ENCODE measurements around the gene MRPL53. TPM values are rescaled to one million over a fixed set of nuclear protein-coding genes. Genes with fewer than 3 reads are reported as not detected.

The MRPL53 gene
- total and polyA plus RNA-seq, 2 of the 13 experiments (the other 11 are each of a cell fraction or from before 2014, with no cell fraction given): 34.3 to 51.9 TPM

DNA sequence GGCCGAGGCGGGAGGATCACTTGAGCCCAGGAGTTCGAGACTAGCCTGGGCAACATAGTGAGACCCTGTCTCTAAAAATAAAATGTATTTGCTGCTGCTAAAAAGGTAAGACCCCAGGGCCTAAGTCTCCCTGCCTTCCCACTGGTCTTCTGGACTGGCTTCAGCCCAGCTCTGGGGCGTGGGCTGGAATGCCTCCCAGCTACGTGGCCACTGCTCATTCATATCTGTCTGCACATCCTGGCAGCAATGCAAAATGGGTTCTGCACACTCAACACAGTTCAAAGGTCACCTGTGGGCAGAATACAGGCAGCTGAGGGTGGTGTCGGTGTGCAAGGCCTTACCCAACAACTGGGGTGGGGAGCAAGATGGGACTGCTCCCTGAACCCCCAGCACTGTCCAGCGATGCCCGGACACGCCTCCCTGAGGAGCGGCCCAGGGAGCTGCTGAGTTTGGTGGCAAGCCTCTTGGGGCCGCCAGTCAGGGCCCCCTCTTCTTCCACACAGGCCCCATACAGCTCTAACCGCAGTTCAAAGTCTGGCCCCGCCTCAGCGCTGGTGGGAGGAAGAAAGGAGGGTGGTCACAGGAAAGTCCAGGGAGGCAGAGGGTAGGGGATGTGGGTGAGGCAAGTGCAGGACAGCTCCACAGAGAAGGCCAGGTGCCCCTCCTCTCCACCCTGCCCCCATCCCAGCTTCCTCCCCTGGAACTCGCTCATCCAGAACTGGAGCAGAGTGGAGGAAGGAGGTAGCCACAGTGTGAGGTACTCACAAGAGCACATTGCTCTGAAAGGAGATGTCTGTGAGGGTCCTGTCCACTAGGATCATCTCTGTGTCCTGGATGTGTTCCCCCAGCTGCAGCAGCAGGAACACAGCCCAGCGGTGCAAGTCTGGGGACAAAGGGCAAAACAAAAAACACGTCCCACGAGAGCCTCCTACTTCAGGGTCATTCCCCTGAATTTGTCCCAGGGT, 42.7 kb downstream of the MRPL53 start (continued):
- peak; percentile 58 for TF ChIP-seq ARID5B (CRISPR knock-in tag; IDR thresholded peaks at IDR 0.05)
- TF ChIP-seq ZNF383 (CRISPR knock-in tag; IDR thresholded peaks at IDR 0.05; ENCODE audit: borderline replicate concordance): peak; percentile 36; the same call in 1 of the 2 replicates
- 0 out of 2 replicates have a peak, but pooled peaks have one; percentile 34 for TF ChIP-seq CEBPB (IDR thresholded peaks at IDR 0.05; ENCODE audit: borderline replicate concordance, low read depth, low read length)
- no peak for TF ChIP-seq GMEB2 (CRISPR knock-in tag; IDR thresholded peaks at IDR 0.05; ENCODE audit: low read depth)
- peak; percentile 74 for TF ChIP-seq ZNF350 (CRISPR knock-in tag; IDR thresholded peaks at IDR 0.05; ENCODE audit: borderline replicate concordance, low read depth)
- TF ChIP-seq ZNF883 (CRISPR knock-in tag; IDR thresholded peaks at IDR 0.05; ENCODE audit: not compliant biosample characterization): peak; percentile 67
- peak; percentile 60; the same call in 1 of the 2 replicates for TF ChIP-seq ATF5 (CRISPR knock-in tag; IDR thresholded peaks at IDR 0.05; ENCODE audit: low read depth)
- peak; percentile 98 for TF ChIP-seq MTA1 (CRISPR knock-in tag; IDR thresholded peaks at IDR 0.05; ENCODE audit: borderline replicate concordance)
- no peak for TF ChIP-seq E2F2 (CRISPR knock-in tag; IDR thresholded peaks at IDR 0.05; ENCODE audit: borderline replicate concordance)
- no peak; the same call in 1 of the 2 replicates for TF ChIP-seq RFXANK (CRISPR knock-in tag; IDR thresholded peaks at IDR 0.05)
- no peak for TF ChIP-seq PAF1 (CRISPR knock-in tag; IDR thresholded peaks at IDR 0.05)
- no peak for TF ChIP-seq ZNF704 (CRISPR knock-in tag; IDR thresholded peaks at IDR 0.05; ENCODE audit: borderline replicate concordance)
- no peak for TF ChIP-seq ZBTB21 (CRISPR knock-in tag; IDR thresholded peaks at IDR 0.05)
- no peak for TF ChIP-seq IRX3 (CRISPR knock-in tag; IDR thresholded peaks at IDR 0.05; ENCODE audit: borderline replicate concordance, low read depth)
- TF ChIP-seq, protein P1, sequence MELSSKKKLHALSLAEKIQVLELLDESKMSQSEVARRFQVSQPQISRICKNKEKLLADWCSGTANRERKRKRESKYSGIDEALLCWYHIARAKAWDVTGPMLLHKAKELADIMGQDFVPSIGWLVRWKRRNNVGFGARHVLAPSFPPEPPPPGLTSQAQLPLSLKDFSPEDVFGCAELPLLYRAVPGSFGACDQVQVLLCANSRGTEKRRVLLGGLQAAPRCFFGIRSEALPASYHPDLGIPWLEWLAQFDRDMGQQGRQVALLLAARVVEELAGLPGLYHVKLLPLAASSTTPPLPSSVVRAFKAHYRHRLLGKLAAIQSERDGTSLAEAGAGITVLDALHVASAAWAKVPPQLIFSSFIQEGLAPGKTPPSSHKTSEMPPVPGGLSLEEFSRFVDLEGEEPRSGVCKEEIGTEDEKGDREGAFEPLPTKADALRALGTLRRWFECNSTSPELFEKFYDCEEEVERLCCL (CRISPR knock-in tag; IDR thresholded peaks at IDR 0.05; ENCODE audit: borderline replicate concordance): 0 out of 2 replicates have a peak, but pooled peaks have one; percentile 53
- no peak for TF ChIP-seq SATB2 (CRISPR knock-in tag; IDR thresholded peaks at IDR 0.05)
- TF ChIP-seq HCFC1 (IDR thresholded peaks at IDR 0.05; ENCODE audit: low read depth, low read length): no peak

All from HepG2 (cell line).